ENCODE data around the gene TCERG1.

GRCh38 chr5:146447734-146448380, 724 bp downstream of the TCERG1 start:
- no peak for TF ChIP-seq CTCF (IDR thresholded peaks at IDR 0.05)
- TF ChIP-seq POLR2A (IDR thresholded peaks at IDR 0.05) = no peak

Data from Peyer's patch (tissue), 4 donors.